ENCODE data around the gene ABCC8. TPM values are rescaled to one million over a fixed set of nuclear protein-coding genes. Genes with fewer than 3 reads are reported as not detected.

Gene ABCC8
- total RNA-seq, 2 donors from 2014 or later = 3.0 to 4.2 TPM

DNA sequence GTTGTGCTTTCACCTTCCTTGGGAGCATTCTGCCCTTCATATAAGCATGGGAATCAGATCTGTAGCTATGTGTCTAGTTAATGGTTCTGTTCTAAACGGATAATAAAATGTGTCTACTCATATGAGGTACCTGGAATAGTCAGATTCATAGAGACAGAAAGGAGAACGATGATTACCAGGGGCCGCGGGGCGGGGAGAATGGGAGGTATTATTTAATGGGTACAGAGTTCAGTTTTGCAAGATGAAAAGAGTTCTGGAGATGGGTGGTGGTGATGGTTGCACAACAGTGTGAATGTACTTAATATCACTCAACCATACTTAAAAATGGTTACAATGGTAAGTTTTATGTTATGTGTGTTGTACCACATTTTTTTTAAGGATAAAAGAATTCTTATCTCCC lies 10.0 kb upstream of the ABCC8 start:
- no peaks in the 10 kb centered on the region for H3K27me3 ChIP-seq
- peaks cover 0 to 16% of the 10 kb centered on the region in 2 donors for H3K4me1 ChIP-seq
- H3K27ac ChIP-seq = no peak overlapping the region
- H3K36me3 ChIP-seq = no peaks in the 10 kb centered on the region
- no peaks in the 10 kb centered on the region for H3K9me3 ChIP-seq
- no peak for DNase-seq (ENCODE audit: low spot score)
- no peak overlapping the region for H3K4me3 ChIP-seq
- TF ChIP-seq, protein P1, sequence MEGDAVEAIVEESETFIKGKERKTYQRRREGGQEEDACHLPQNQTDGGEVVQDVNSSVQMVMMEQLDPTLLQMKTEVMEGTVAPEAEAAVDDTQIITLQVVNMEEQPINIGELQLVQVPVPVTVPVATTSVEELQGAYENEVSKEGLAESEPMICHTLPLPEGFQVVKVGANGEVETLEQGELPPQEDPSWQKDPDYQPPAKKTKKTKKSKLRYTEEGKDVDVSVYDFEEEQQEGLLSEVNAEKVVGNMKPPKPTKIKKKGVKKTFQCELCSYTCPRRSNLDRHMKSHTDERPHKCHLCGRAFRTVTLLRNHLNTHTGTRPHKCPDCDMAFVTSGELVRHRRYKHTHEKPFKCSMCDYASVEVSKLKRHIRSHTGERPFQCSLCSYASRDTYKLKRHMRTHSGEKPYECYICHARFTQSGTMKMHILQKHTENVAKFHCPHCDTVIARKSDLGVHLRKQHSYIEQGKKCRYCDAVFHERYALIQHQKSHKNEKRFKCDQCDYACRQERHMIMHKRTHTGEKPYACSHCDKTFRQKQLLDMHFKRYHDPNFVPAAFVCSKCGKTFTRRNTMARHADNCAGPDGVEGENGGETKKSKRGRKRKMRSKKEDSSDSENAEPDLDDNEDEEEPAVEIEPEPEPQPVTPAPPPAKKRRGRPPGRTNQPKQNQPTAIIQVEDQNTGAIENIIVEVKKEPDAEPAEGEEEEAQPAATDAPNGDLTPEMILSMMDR (IDR thresholded peaks at IDR 0.05) = no peak

DNA sequence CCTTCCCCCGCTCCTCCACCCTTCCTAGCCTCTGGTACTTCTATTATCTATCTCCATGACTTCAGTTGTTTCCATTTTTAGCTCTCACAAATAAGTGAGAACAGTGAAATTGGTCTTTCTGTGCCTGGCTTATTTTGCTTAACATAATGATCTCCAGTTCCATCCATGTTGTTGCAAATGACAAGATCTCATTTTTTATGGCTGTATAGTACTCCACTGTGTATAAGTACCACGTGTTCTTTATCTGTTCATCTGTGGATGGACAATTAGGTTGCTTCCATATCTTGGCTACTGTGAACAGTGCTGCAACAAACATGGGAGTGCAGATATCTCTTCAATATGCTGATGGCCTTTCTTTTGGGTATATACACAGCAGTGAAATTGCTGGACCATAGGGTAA lies 6.9 kb upstream of the ABCC8 start:
- Histone ChIP-seq H3K36me3 (no peaks in the 10 kb centered on the region), H3K4me3 (no peak overlapping the region), H3K9me3 (no peaks in the 10 kb centered on the region), H3K27ac (no peak overlapping the region), H3K4me1 (no peaks in the 10 kb centered on the region), H3K27me3 (no peaks in the 10 kb centered on the region)
- DNase-seq (ENCODE audit: low spot score) = no peak
- TF ChIP-seq, protein P1 (IDR thresholded peaks at IDR 0.05) = no peak

DNA sequence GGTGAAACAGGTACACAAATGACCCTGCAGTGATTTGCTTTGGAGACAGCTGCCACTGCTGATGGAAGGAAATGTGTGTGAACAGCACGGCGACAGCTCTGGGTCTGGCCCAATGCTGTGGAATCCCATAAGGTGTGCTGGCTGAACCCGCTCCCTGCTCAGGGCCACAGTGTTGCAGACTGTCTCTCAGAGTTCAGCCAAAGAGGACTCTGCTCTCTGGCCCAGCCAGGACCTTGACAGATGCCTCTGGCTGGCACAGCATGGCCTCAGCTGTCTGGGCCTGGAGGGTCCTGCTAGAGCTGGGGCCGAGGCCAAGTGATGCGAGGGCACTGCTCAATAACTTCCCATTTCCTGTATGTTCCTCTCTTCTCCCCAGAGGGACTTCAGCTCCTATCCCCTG lies 5.3 kb upstream of the ABCC8 start:
- no peak overlapping the region for H3K27ac ChIP-seq
- no peaks in the 10 kb centered on the region for H3K27me3 ChIP-seq
- no peaks in the 10 kb centered on the region for H3K9me3 ChIP-seq
- H3K4me3 ChIP-seq = no peak overlapping the region
- DNase-seq (ENCODE audit: low spot score) = no peak
- TF ChIP-seq, protein P1 (IDR thresholded peaks at IDR 0.05) = no peak
- no peaks in the 10 kb centered on the region for H3K4me1 ChIP-seq
- no peaks in the 10 kb centered on the region for H3K36me3 ChIP-seq

DNA sequence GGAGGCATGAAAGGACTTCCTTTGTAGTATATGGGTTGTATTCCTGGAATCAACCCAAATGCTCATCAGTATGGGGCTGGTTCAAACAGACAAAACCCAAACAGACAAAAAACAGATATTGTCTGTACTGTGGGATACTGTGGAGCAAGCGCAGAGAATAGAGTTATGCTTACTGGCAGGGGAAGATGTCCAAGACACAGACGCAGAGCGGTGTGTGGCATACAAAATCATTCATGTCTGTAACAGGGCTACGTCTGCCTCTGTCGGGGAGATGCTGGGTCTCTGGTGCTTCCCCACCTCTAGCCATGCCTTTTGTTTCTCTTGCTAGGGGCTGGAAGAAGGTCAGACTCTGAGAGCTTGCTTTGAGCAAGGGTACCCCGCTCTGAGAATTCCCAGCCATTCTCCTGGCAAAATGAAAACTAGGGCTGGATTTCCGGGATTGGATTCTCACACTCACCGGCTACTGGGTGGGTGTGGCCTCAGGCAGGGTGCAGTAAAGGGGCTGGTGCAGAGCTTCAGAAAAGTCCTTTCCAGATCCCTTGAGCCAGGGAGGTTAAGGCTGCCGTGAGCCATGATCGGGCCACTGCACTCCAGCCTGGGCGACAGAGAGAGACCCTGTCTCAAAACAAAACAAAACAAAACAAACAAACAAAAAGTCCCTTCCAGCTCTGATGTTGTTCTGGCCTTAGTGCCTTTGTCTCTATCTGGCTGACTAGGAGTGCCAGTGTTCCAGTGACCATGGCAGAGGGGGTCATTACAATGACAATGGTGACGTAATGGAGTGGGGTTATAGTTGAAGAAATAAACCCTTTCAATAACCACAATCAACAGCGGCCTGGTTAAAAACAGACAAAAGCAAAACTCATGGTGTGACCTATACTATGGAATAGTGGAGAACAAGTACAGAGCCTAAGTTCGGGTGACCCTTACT lies 2.9 kb upstream of the ABCC8 start:
- no peak for DNase-seq (ENCODE audit: low spot score)
- no peaks in the 10 kb centered on the region for H3K27me3 ChIP-seq
- H3K9me3 ChIP-seq = no peaks in the 10 kb centered on the region
- H3K4me1 ChIP-seq = peaks cover 0 to 7% of the 10 kb centered on the region in 2 donors
- TF ChIP-seq, protein P1 (IDR thresholded peaks at IDR 0.05) = no peak
- H3K4me3 ChIP-seq = no peak overlapping the region
- H3K27ac ChIP-seq = no peak overlapping the region
- no peaks in the 10 kb centered on the region for H3K36me3 ChIP-seq

DNA sequence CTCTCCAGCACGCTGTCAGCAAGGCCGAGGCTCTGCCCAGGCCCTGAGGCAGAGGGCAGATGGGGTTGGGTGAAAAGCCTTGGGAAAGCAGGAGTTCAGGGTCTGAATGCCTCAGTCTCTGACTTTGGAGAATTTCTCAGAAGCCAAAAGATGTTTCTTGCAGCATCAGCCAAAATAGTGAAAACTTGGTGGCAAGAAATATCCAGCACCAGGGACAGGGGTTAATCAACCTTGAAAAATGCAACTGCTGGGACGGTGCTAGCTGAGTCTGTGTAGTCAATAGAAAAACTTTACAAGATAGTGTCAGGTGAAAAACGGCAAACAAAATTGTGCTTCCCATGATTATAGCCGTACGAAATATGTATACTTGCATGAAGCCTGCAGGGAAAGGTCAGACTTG lies 1.4 kb upstream of the ABCC8 start:
- no peaks in the 10 kb centered on the region for H3K27me3 ChIP-seq
- no peaks in the 10 kb centered on the region for H3K9me3 ChIP-seq
- TF ChIP-seq, protein P1 (IDR thresholded peaks at IDR 0.05) = no peak
- DNase-seq (ENCODE audit: low spot score) = no peak
- H3K27ac ChIP-seq = no peak overlapping the region
- no peaks in the 10 kb centered on the region for H3K36me3 ChIP-seq
- H3K4me3 ChIP-seq = no peak overlapping the region
- peaks cover 0 to 7% of the 10 kb centered on the region in 2 donors for H3K4me1 ChIP-seq

Measured in right atrium auricular region (tissue), 2 donors.